Smooth muscle cell (in vitro differentiated cells): Measurements from ENCODE around the gene VGLL2. TPM values are rescaled to one million over a fixed set of nuclear protein-coding genes. Genes with fewer than 3 reads are reported as not detected.

Source experiments
- DNase-seq: peaks from one replicate; lab custom pipeline; 2025; ENCODE audit not compliant: unreplicated experiment; lab: John Stamatoyannopoulos, UW
- H2AFZ ChIP-seq: fragments of 200-600 bp; sonication (generic); 2 replicates; pipeline ENCODE4 v1.6.0; 2016; ENCODE audit warnings: antibody characterized with exemption, low read depth, mild to moderate bottlenecking
- H3F3A ChIP-seq: fragments of 200-600 bp; sonication (generic); 2 replicates; pipeline ENCODE4 v1.6.0; 2017; ENCODE audit warnings: antibody characterized with exemption, low read depth
- H3K27ac ChIP-seq: fragments of 200-600 bp; sonication (generic); 2 replicates; pipeline ENCODE4 v1.5.1; 2016; ENCODE audit warnings: low read depth, mild to moderate bottlenecking
- H3K27me3 ChIP-seq: fragments of 200-600 bp; sonication (generic); 2 replicates; pipeline ENCODE4 v1.6.1; 2016; ENCODE audit warnings: low read depth, mild to moderate bottlenecking
- H3K36me3 ChIP-seq: fragments of 200-600 bp; sonication (generic); 2 replicates; pipeline ENCODE4 v1.5.1; 2016; ENCODE audit warnings: low read depth
- H3K4me1 ChIP-seq: fragments of 200-600 bp; sonication (generic); 2 replicates; pipeline ENCODE4 v1.5.1; 2016; ENCODE audit warnings: low read depth
- H3K4me2 ChIP-seq: fragments of 200-600 bp; sonication (generic); 2 replicates; pipeline ENCODE4 v1.6.0; 2016; ENCODE audit warnings: mild to moderate bottlenecking
- H3K4me3 ChIP-seq: fragments of 200-600 bp; sonication (generic); 2 replicates; pipeline ENCODE4 v1.5.1; 2016; ENCODE audit warnings: mild to moderate bottlenecking
- H3K79me2 ChIP-seq: fragments of 200-600 bp; sonication (generic); 2 replicates; pipeline ENCODE4 v1.6.0; 2016; ENCODE audit warnings: low read depth, mild to moderate bottlenecking
- H3K9ac ChIP-seq: fragments of 200-600 bp; sonication (generic); 2 replicates; pipeline ENCODE4 v1.6.0; 2016; ENCODE audit warnings: low read depth
- H3K9me3 ChIP-seq: fragments of 200-600 bp; sonication (generic); replicated peaks from 2 replicates; pipeline ENCODE4 v1.5.1; 2016; ENCODE audit warnings: low read depth
- H4K20me1 ChIP-seq: fragments of 200-600 bp; sonication (generic); 2 replicates; pipeline ENCODE4 v1.6.0; 2016; ENCODE audit warnings: low read depth
- WGBS: methylation state at CpG from one replicate; pipeline ENCODE4 v1.1.7; 2016; ENCODE audit warnings: low lambda C conversion rate; 5-methylcytosine and 5-hydroxymethylcytosine counted together
- polyA plus RNA-seq: library from polyadenylated mRNA; unstranded; fragments of >200 nt; fragmentation: Nextera tagmentation; extraction: Ambion mirVana; gene quantifications from 2 replicates; pipeline ENCODE4 v1.2.1, GENCODE V29; 2016
- total RNA-seq: library from RNA; depleted of rRNA; stranded (reverse); fragments of >200 nt; gene quantifications from 2 replicates; pipeline ENCODE4 v1.2.3, GENCODE V29; 2014
- TF ChIP-seq, protein P1 (sequence below): fragments of 200-600 bp; sonication (generic); IDR thresholded peaks from 2 replicates; pipeline ENCODE4 v1.5.1; 2017; ENCODE audit warnings: borderline replicate concordance, mild to moderate bottlenecking, antibody characterized with exemption; ENCODE audit not compliant: insufficient read depth, poor library complexity, severe bottlenecking

The VGLL2 gene
- total and polyA plus RNA-seq, 2 experiments from 2014 or later = not detected

DNA sequence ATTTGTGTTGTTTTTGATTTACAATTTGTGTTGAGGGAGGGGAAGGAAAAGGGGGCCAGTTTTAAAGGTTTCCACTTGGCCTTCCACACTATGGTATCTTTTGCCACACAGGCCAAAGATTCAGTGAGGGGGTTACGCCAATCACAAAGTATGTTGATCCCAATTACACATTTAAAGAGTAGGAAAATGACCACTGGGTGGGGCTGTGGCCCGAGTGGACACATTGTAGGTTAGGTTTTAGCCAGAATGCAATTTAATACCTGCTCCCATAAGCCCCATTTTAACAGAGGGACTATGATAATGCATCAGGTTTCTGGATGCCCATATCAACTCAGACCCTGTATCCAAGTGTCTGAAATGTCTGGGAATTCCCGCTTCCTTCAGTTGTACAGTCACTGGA is 15.6 kb downstream of the VGLL2 start:
- TF ChIP-seq, protein P1, sequence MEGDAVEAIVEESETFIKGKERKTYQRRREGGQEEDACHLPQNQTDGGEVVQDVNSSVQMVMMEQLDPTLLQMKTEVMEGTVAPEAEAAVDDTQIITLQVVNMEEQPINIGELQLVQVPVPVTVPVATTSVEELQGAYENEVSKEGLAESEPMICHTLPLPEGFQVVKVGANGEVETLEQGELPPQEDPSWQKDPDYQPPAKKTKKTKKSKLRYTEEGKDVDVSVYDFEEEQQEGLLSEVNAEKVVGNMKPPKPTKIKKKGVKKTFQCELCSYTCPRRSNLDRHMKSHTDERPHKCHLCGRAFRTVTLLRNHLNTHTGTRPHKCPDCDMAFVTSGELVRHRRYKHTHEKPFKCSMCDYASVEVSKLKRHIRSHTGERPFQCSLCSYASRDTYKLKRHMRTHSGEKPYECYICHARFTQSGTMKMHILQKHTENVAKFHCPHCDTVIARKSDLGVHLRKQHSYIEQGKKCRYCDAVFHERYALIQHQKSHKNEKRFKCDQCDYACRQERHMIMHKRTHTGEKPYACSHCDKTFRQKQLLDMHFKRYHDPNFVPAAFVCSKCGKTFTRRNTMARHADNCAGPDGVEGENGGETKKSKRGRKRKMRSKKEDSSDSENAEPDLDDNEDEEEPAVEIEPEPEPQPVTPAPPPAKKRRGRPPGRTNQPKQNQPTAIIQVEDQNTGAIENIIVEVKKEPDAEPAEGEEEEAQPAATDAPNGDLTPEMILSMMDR = no peak
- no peaks in the 10 kb centered on the region for H3K9me3 ChIP-seq
- no peaks in the 10 kb centered on the region for H3K36me3 ChIP-seq
- H3K4me3 ChIP-seq = no peak overlapping the region
- no peaks in the 10 kb centered on the region for H3K4me1 ChIP-seq
- H3K27me3 ChIP-seq = peaks cover 35% of the 10 kb centered on the region
- WGBS = 86% methylated on average over 3 of the region's 3 CpGs
- no peaks in the 10 kb centered on the region for H3K79me2 ChIP-seq
- no peaks in the 10 kb centered on the region for H4K20me1 ChIP-seq
- H2AFZ ChIP-seq = no peak overlapping the region
- H3K9ac ChIP-seq = no peak overlapping the region
- no peak overlapping the region for H3K27ac ChIP-seq
- no peak for DNase-seq
- H3F3A ChIP-seq = no peaks in the 10 kb centered on the region
- H3K4me2 ChIP-seq = no peak overlapping the region

DNA sequence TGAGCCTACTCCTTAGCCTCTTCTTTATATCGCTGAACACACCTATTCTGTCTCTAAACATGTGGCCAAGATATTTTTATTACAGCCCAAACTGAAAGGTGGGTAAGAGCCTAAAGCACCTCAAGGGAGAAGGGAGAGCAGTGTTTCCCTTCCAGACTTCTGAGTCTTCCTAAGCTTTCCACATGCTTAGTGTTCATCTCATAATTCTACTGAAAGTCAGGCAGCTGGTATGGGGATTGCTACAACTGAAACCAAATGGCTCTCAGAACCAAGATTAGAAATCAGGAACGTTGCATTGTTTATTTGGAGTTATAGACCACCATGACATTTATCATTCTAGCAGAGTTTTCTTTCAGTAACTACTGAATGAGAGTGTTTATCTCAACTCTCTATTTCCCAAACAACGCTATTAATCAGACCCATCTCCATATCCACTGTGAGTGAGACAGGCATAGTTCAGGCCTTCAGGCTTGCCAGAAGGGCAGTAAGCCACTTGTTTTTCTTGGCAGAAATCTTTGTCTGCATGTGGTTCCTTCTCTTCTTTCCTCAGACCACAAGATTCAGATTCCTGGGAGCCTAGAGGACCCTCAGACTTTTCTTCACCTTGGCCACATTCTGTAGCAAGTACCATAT is 22.8 kb downstream of the VGLL2 start:
- Histone ChIP-seq H3K9me3 (no peaks in the 10 kb centered on the region), H3K27ac (no peak overlapping the region), H3K4me2 (no peak overlapping the region), H3K4me3 (no peak overlapping the region), H4K20me1 (no peaks in the 10 kb centered on the region), H3K79me2 (no peaks in the 10 kb centered on the region), H2AFZ (no peak overlapping the region), H3K36me3 (no peaks in the 10 kb centered on the region), H3K4me1 (no peaks in the 10 kb centered on the region), H3K27me3 (no peaks in the 10 kb centered on the region), H3K9ac (no peak overlapping the region), H3F3A (no peaks in the 10 kb centered on the region)
- no peak for DNase-seq
- 68% methylated on average over 3 of the region's 3 CpGs for WGBS
- TF ChIP-seq, protein P1 = no peak

DNA sequence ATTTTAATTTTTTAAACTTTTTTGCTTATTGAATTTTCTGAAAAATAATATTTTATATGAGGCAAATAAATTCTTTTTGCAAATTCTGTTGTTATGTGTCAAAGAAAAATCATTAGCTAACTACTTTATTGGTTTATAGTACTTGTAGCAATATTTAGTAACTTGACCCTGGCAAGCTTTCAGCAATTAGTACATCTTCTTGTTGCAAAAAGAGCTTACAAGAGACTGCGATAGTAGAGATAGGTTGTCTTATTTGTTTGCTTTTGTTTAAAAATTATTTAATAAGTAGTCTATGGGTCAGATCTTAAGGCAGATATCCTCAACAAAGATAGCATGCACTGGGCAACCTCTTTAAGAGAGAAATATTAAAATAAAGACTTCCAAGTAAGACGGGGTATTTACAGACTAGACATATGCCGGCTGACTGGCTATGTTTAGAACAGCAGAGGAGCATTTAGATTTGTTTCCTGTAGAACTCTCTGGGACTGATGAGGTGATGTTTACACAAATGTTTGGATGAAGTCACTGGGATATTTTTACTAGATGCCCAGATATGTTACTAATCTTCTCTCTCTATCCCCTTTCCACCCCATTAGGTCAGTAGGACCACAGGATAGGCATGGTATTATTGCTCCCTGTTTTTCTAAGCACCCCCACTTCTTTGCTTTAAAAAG is 25.0 kb downstream of the VGLL2 start:
- H3F3A ChIP-seq = no peaks in the 10 kb centered on the region
- no peak overlapping the region for H3K27ac ChIP-seq
- no peaks in the 10 kb centered on the region for H3K79me2 ChIP-seq
- H3K9me3 ChIP-seq = no peaks in the 10 kb centered on the region
- H4K20me1 ChIP-seq = no peaks in the 10 kb centered on the region
- H3K27me3 ChIP-seq = no peaks in the 10 kb centered on the region
- H3K36me3 ChIP-seq = no peaks in the 10 kb centered on the region
- no peak for DNase-seq
- TF ChIP-seq, protein P1 = no peak
- H2AFZ ChIP-seq = no peak overlapping the region
- no peak overlapping the region for H3K4me2 ChIP-seq
- WGBS = 70% methylated on average over 3 of the region's 3 CpGs
- no peak overlapping the region for H3K4me3 ChIP-seq
- no peak overlapping the region for H3K9ac ChIP-seq
- no peaks in the 10 kb centered on the region for H3K4me1 ChIP-seq

DNA sequence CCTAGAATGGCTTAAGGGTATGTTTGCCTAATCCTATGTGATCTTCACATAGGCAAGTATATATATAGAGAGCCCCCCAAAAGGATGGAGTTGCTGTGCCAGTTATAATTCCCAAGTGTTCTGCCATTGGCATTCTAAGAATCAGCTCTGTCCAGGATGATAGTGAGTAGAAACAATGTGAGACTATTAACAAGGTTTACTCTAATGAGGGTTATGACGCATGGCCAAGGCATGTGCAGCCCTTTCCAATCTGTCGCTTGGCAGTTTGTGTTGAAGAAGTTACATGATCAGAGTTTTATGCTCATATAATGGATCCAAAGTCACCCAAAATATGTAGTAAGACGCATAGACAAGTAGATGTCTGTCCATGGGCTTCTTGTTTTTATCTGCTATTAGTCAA is 33.6 kb downstream of the VGLL2 start:
- no peak overlapping the region for H3K27ac ChIP-seq
- H3K27me3 ChIP-seq = no peaks in the 10 kb centered on the region
- H3K4me3 ChIP-seq = no peak overlapping the region
- no peak overlapping the region for H3K9ac ChIP-seq
- DNase-seq = no peak
- no peaks in the 10 kb centered on the region for H3K9me3 ChIP-seq
- no peaks in the 10 kb centered on the region for H3K36me3 ChIP-seq
- no peaks in the 10 kb centered on the region for H3K4me1 ChIP-seq
- H2AFZ ChIP-seq = no peak overlapping the region
- no peaks in the 10 kb centered on the region for H3K79me2 ChIP-seq
- WGBS = 90% methylated on average over 3 of the region's 3 CpGs
- no peaks in the 10 kb centered on the region for H4K20me1 ChIP-seq
- TF ChIP-seq, protein P1 = no peak
- H3K4me2 ChIP-seq = no peak overlapping the region
- no peaks in the 10 kb centered on the region for H3F3A ChIP-seq
